K562 (cell line): Measurements from ENCODE around the gene USP19. TPM values are rescaled to one million over a fixed set of nuclear protein-coding genes. Genes with fewer than 3 reads are reported as not detected.

ENCODE experiments used
- ATAC-seq: fragments of 200-7000 bp; cut with Tn5 transposase; 3 replicates; pipeline ENCODE4 v1.9.1; 2020; ENCODE audit warnings: moderate library complexity
- BruUV-seq: library from RNA; stranded (reverse); fragments of 400-500 nt; replicated peaks from 2 replicates; lab custom pipeline; 2021; lab: Mats Ljungman, UMichigan
- CTCF ChIA-PET: fragments of 300-600 bp; formaldehyde crosslinking; extraction: SDS; loops from one replicate; lab custom pipeline; 2021; ENCODE audit warnings: low intra/inter-chr PET ratio; lab: Yijun Ruan, JAX
- POLR2A ChIA-PET: fragments of 300-600, 350-650 bp; sonication (Branson Sonifier 250); formaldehyde crosslinking; extraction: SDS; loops from one replicate; lab custom pipeline; 2021; ENCODE audit warnings: antibody characterized with exemption, inconsistent platforms; lab: Yijun Ruan, JAX
- DNase-seq, 4 experiments: peaks; one replicate each; pipeline versions ENCODE4 v3.0.0 to v3.0.0-alpha.2; 2011 to 2018; ENCODE audit warnings: low spot score in 3 of 4, mixed read lengths in 3 of 4; ENCODE audit errors: extremely low read depth in 1 of 4
- FAIRE-seq: peaks from 2 replicates; lab custom pipeline; 2011; peaks lifted over from hg19 to GRCh38; lab: Jason Lieb, UNC
- H2AFZ ChIP-seq: 2 replicates; pipeline ENCODE4 v1.6.0; 2011; ENCODE audit warnings: low read depth, low read length, control low read depth, inconsistent platforms
- H3K27ac ChIP-seq: fragments of 200-600 bp; 3 replicates; pipeline ENCODE4 v1.8.0; 2011; ENCODE audit warnings: low read depth, mild to moderate bottlenecking, control low read depth, inconsistent platforms, low read length, moderate library complexity, mixed read lengths; ENCODE audit errors: extremely low read depth
- H3K27me3 ChIP-seq, 2 experiments: fragments of 300-600 bp in 1 of 2; 2 replicates in 1 of 2; 3 replicates in 1 of 2; pipeline versions ENCODE4 v1.6.0 to v1.8.0; 2011; ENCODE audit warnings: inconsistent platforms in 2 of 2, low read length in 2 of 2, mild to moderate bottlenecking in 1 of 2, mixed read lengths in 1 of 2, moderate library complexity in 1 of 2; ENCODE audit not compliant: control insufficient read depth in 2 of 2, insufficient read depth in 2 of 2
- H3K36me3 ChIP-seq: fragments of 300-600 bp; 3 replicates; pipeline ENCODE4 v1.8.0; 2011; ENCODE audit warnings: mild to moderate bottlenecking, low read length, inconsistent platforms; ENCODE audit not compliant: control insufficient read depth, insufficient read depth
- H3K4me1 ChIP-seq, 2 experiments: fragments of 200-600 bp in 1 of 2; replicated peaks in 1 of 2; 2 replicates in 1 of 2; 3 replicates in 1 of 2; pipeline versions ENCODE4 v1.5.1 to v1.8.0; 2011; ENCODE audit warnings: inconsistent platforms in 2 of 2, low read length in 2 of 2, mild to moderate bottlenecking in 1 of 2, mixed read lengths in 1 of 2, moderate library complexity in 1 of 2; ENCODE audit not compliant: control insufficient read depth in 2 of 2, insufficient read depth in 2 of 2
- H3K4me2 ChIP-seq: 2 replicates; pipeline ENCODE4 v1.6.1; 2011; ENCODE audit warnings: low read length, control low read depth, inconsistent platforms, mixed read lengths; ENCODE audit not compliant: insufficient read depth
- H3K4me3 ChIP-seq: fragments of 200-600 bp; sonication (generic), shearing (Covaris generic); 2 replicates; pipeline ENCODE4 v1.5.1; 2016; ENCODE audit warnings: control low read depth, inconsistent platforms
- H3K79me2 ChIP-seq: fragments of 200-600 bp; 3 replicates; pipeline ENCODE4 v1.8.0; 2011; ENCODE audit warnings: low read length, inconsistent platforms; ENCODE audit not compliant: control insufficient read depth, insufficient read depth
- H3K9ac ChIP-seq, 2 experiments: 2 replicates each; pipeline versions ENCODE4 v1.6.0 to v1.6.1; 2011; ENCODE audit warnings: low read depth in 2 of 2, low read length in 2 of 2, control low read depth in 1 of 2, inconsistent platforms in 1 of 2, mild to moderate bottlenecking in 1 of 2, mixed read lengths in 1 of 2; ENCODE audit not compliant: insufficient read depth in 1 of 2
- H3K9me1 ChIP-seq: one replicate; pipeline ENCODE4 v1.6.0; 2011; ENCODE audit warnings: inconsistent platforms, mild to moderate bottlenecking, low read length, moderate library complexity; ENCODE audit not compliant: control insufficient read depth, insufficient read depth
- H3K9me3 ChIP-seq: replicated peaks from 2 replicates; pipeline ENCODE4 v1.5.1; 2011; ENCODE audit warnings: low read depth, low read length, inconsistent platforms; ENCODE audit not compliant: control insufficient read depth, insufficient read depth
- H4K20me1 ChIP-seq: replicated peaks from 2 replicates; pipeline ENCODE4 v1.6.1; 2011; ENCODE audit warnings: low read length, inconsistent platforms, mixed read lengths; ENCODE audit not compliant: control insufficient read depth, insufficient read depth
- ADNP ChIP-seq: fragments of 200-800 bp; sonication (Bioruptor generic); IDR thresholded peaks from 2 replicates; pipeline ENCODE4 v1.6.1; 2016; ENCODE audit warnings: missing genetic modification characterization, missing compliant biosample characterization
- ETV1 ChIP-seq: fragments of 450-650 bp; conservative IDR thresholded peaks from 2 replicates; pipeline ENCODE4 v1.6.1; 2016; ENCODE audit warnings: missing genetic modification characterization, control low read depth, low read depth, missing compliant biosample characterization
- FOXA3 ChIP-seq, 2 experiments: fragments of 450-650 bp in 1 of 2; sonication (generic) in 1 of 2; formaldehyde crosslinking; IDR thresholded peaks in 1 of 2; conservative IDR thresholded peaks in 1 of 2; 2 replicates each; pipeline versions ENCODE4 v1.4.0 to v1.8.0; 2020 to 2022; ENCODE audit warnings: mild to moderate bottlenecking in 2 of 2, missing genetic modification reagents in 1 of 2
- GATAD2B ChIP-seq: fragments of 450-650 bp; IDR thresholded peaks from 2 replicates; pipeline ENCODE4 v1.6.1; 2017; ENCODE audit warnings: mild to moderate bottlenecking, borderline replicate concordance
- MTA1 ChIP-seq: fragments of 450-650 bp; IDR thresholded peaks from 2 replicates; pipeline ENCODE4 v1.6.1; 2017; ENCODE audit warnings: borderline replicate concordance
- NCOA4 ChIP-seq: fragments of 450-650 bp; IDR thresholded peaks from 2 replicates; pipeline ENCODE4 v1.6.1; 2018; ENCODE audit warnings: mild to moderate bottlenecking; ENCODE audit not compliant: partially characterized antibody
- NFIC ChIP-seq: fragments of 450-650 bp; IDR thresholded peaks from 2 replicates; pipeline ENCODE4 v1.6.1; 2017; ENCODE audit warnings: mild to moderate bottlenecking, inconsistent platforms
- PTBP1 ChIP-seq: fragments of 200-400 bp; formaldehyde crosslinking; IDR thresholded peaks from 2 replicates; pipeline ENCODE4 v1.6.1; 2017; ENCODE audit warnings: low read depth, low read length
- RBBP5 ChIP-seq: fragments of 200-600 bp; sonication (generic); IDR thresholded peaks from 2 replicates; pipeline ENCODE4 v1.6.1; 2012; ENCODE audit warnings: borderline replicate concordance, mild to moderate bottlenecking, low read length, control low read depth, inconsistent platforms; ENCODE audit not compliant: insufficient read depth, poor library complexity, severe bottlenecking
- TAF7 ChIP-seq: fragments of 450-650 bp; IDR thresholded peaks from 2 replicates; pipeline ENCODE4 v1.6.1; 2016; ENCODE audit warnings: missing genetic modification characterization, missing compliant biosample characterization
- YBX1 ChIP-seq: fragments of 450-650 bp; IDR thresholded peaks from 2 replicates; pipeline ENCODE4 v1.7.1; 2016; ENCODE audit warnings: mild to moderate bottlenecking
- ZNF282 ChIP-seq: sonication (generic); formaldehyde crosslinking; IDR thresholded peaks from 2 replicates; pipeline ENCODE4 v1.8.1; 2023; ENCODE audit warnings: missing genetic modification reagents
- ZNF444 ChIP-seq: fragments of 250-450 bp; sonication (Bioruptor Pico); IDR thresholded peaks from 2 replicates; pipeline ENCODE4 v1.4.0; 2020; ENCODE audit warnings: mild to moderate bottlenecking, moderate library complexity
- WGBS: fragments of 100-300 bp; shearing (Covaris generic); methylation state at CpG from one replicate; pipeline ENCODE4 v1.1.6; 2016; ENCODE audit warnings: low coverage, mixed read lengths; ENCODE audit not compliant: insufficient coverage; ENCODE audit errors: missing lambda C conversion rate; 5-methylcytosine and 5-hydroxymethylcytosine counted together
- in situ Hi-C: fragments of 300-500 bp; cut with MboI; formaldehyde crosslinking; loops from 4 replicates; pipeline ENCODE4 v1.15.0; 2018; ENCODE audit warnings: inconsistent platforms, mixed read lengths
- intact Hi-C: fragments of 100-400 bp; cut with micrococcal nuclease; formaldehyde crosslinking; loops from 2 replicates; pipeline ENCODE4 v1.14.2; 2022
- polyA plus RNA-seq, 8 experiments: library from polyadenylated mRNA; depleted of rRNA in 4 of 8; stranded (reverse) in 5 of 8; unstranded in 3 of 8; fragments of >200 nt; fragmentation: Nextera tagmentation in 2 of 8; fragmentation: Illumina TruSeq in 1 of 8; extraction: Ambion mirVana in 2 of 8; extraction: Trizol in 1 of 8; gene quantifications; 2 replicates each; pipeline versions ENCODE4 v1.2.1 to v1.2.3, GENCODE V29; 2011 to 2014; ENCODE audit warnings: inconsistent platforms in 1 of 8, missing spikeins in 1 of 8
- total RNA-seq, 7 experiments: library from RNA; depleted of rRNA in 6 of 7; stranded (reverse); fragments of >200 nt in 6 of 7; fragmentation: Illumina TruSeq in 2 of 7; extraction: Trizol in 2 of 7; gene quantifications; 2 replicates each; pipeline versions ENCODE4 v1.2.1 to v1.2.3, GENCODE V29; 2011 to 2021; ENCODE audit warnings: low replicate concordance in 1 of 7
- TF ChIP-seq, protein P1 (sequence below): fragments of 150-350 bp; conservative IDR thresholded peaks from 2 replicates; pipeline ENCODE4 v1.6.1; 2014; ENCODE audit warnings: low read length
- TF ChIP-seq, protein P2 (sequence below): fragments of 250-450 bp; sonication (Bioruptor Pico); IDR thresholded peaks from 2 replicates; pipeline ENCODE4 v1.4.0; 2020; ENCODE audit warnings: mild to moderate bottlenecking, moderate library complexity

Gene USP19
- total and polyA plus RNA-seq, 9 of the 15 experiments (the other 6 are each of a cell fraction or from before 2014, with no cell fraction given): 0.24 to 65.9 (median 36.9) TPM

DNA sequence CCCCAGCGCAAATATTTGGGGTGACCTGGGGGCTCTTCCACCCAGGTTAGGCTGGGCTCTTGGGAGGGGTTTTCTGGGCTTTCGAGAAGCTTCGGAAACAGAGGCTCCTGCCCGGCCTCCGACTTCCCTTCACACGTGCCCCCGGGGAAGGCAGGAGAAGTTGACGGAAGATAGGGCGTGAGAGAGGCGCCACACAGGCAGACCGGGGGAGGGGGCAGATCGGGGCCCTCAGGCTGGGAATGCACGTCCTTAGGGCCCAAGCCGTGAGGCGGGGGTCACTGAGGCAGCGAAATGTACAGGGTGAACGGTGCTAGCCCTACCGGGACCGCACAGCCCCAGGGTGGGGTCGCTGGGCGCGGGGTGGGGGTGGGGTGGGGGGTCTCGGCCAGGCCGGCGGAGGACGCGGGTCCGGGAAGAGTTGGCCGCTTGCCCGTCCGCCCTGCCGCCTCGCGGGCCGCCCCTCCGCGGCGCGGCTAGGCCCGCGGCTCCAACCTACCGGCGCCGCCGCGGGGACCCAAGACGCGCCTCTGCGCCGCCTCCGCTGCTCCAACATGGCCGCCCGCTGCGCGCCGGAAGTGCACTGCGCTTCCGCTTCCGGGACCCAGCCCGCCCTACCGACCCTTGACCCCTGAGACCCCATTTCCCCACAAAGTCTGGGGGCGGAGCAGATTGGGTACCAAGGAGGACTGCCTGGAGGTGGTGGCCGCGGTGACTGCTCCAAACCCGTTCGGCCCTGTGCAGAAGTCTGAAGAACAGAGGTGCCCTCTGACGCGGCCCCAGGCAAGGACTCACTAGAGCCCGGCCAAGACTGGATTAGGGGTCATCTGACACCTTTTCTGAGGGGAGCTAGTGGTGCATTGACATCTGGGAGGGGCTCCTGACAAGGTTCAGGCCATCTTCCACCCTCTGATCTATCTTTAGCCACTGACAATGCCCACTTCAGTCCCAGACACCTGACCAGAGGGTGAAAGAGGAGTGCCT lies 45.4 kb upstream of the USP19 start, which contains the start of gene CCDC71:
Gene CCDC71 (minus strand): TSS at position 561 of the 981 bp plus-strand sequence. CDS start 2,123 bp downstream, outside the sequence.
- no TSS peak for BruUV-seq
- Histone ChIP-seq H3K4me1 (peaks cover 18 to 34% of the 10 kb centered on the region in 2 experiments; a peak in 4 of 5 replicates), H3K9ac (peak within 1 kb of the TSS; percentile 91 to 95), H3K4me2 (peak within 1 kb of the TSS; percentile 76), H3K9me3 (peaks cover 5% of the 10 kb centered on the region; the same call in 1 of the 2 replicates), H3K27me3 (no peaks in the 10 kb centered on the region), H3K79me2 (peaks cover 26% of the 10 kb centered on the region), H4K20me1 (no peaks in the 10 kb centered on the region), H3K9me1 (no peaks in the 10 kb centered on the region), H3K27ac (peak within 1 kb of the TSS; percentile 82), H3K36me3 (peaks cover 32% of the 10 kb centered on the region; the same call in 2 of the 3 replicates), H3K4me3 (peak within 1 kb of the TSS; percentile 82), H2AFZ (peak within 1 kb of the TSS; percentile 97)
- WGBS: 5% methylated on average over 33 of the region's 69 CpGs
- in situ Hi-C loops: loop anchor here (25.0 kb wide), 1 partner anchor 271 kb away; the partner anchor contains the start of gene NICN1
- DNase-seq (peak; percentile 81 to 90 (median 85)), ATAC-seq (peak; percentile 87), FAIRE-seq (peak; percentile 73)
- intact Hi-C loops: loop anchor here (10.0 kb wide), 1 partner anchor 141 kb away; the partner anchor contains the start of genes IMPDH2 and NDUFAF3
- ChIA-PET CTCF (no interaction called here), POLR2A (interaction anchor here (0.6 to 0.7 kb wide), 2 partner anchors 21 to 32 kb away, joined by 3 read pairs; no protein-coding TSS in a partner anchor)
- TF ChIP-seq MTA1 (0 out of 2 replicates have a peak, but pooled peaks have one; percentile 55), ETV1 (tag) (peak; percentile 56), FOXA3 (CRISPR knock-in tag; conservative IDR thresholded peaks at IDR 0.05 in 1 of 2, IDR thresholded peaks at IDR 0.05 in 1 of 2) (peak in 1 of 2 experiments; percentile 52; a peak in 1 of 4 replicates), ZNF444 (no peak), GATAD2B (peak; percentile 51; the same call in 1 of the 2 replicates), RBBP5 (peak; percentile 75), ADNP (0 out of 2 replicates have a peak, but pooled peaks have one; percentile 36), NFIC (no peak), PTBP1 (peak; percentile 91; the same call in 1 of the 2 replicates), TAF7 (tag) (no peak), YBX1 (no peak), ZNF282 (CRISPR knock-in tag) (no peak), NCOA4 (no peak)
- TF ChIP-seq, protein P1, sequence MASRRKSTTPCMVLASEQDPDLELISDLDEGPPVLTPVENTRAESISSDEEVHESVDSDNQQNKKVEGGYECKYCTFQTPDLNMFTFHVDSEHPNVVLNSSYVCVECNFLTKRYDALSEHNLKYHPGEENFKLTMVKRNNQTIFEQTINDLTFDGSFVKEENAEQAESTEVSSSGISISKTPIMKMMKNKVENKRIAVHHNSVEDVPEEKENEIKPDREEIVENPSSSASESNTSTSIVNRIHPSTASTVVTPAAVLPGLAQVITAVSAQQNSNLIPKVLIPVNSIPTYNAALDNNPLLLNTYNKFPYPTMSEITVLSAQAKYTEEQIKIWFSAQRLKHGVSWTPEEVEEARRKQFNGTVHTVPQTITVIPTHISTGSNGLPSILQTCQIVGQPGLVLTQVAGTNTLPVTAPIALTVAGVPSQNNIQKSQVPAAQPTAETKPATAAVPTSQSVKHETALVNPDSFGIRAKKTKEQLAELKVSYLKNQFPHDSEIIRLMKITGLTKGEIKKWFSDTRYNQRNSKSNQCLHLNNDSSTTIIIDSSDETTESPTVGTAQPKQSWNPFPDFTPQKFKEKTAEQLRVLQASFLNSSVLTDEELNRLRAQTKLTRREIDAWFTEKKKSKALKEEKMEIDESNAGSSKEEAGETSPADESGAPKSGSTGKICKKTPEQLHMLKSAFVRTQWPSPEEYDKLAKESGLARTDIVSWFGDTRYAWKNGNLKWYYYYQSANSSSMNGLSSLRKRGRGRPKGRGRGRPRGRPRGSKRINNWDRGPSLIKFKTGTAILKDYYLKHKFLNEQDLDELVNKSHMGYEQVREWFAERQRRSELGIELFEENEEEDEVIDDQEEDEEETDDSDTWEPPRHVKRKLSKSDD: no peak
- TF ChIP-seq, protein P2, sequence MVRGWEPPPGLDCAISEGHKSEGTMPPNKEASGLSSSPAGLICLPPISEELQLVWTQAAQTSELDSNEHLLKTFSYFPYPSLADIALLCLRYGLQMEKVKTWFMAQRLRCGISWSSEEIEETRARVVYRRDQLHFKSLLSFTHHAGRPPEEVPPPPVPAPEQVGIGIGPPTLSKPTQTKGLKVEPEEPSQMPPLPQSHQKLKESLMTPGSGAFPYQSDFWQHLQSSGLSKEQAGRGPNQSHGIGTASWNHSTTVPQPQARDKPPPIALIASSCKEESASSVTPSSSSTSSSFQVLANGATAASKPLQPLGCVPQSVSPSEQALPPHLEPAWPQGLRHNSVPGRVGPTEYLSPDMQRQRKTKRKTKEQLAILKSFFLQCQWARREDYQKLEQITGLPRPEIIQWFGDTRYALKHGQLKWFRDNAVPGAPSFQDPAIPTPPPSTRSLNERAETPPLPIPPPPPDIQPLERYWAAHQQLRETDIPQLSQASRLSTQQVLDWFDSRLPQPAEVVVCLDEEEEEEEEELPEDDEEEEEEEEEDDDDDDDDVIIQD: no peak
